HG03095 (cell line): ENCODE measurements around the gene SDHAF2.
"Not testable (repeated sequence)": the region's sequence is repeated elsewhere in the genome, so short reads cannot be mapped to it uniquely, and the experiment has no call there.

ENCODE experiments used
- ATAC-seq: cut with Tn5 transposase; IDR thresholded peaks from one replicate; pipeline ENCODE4 v1.9.1; 2021; ENCODE audit warnings: moderate library complexity; ENCODE audit not compliant: unreplicated experiment

Gene SDHAF2

DNA sequence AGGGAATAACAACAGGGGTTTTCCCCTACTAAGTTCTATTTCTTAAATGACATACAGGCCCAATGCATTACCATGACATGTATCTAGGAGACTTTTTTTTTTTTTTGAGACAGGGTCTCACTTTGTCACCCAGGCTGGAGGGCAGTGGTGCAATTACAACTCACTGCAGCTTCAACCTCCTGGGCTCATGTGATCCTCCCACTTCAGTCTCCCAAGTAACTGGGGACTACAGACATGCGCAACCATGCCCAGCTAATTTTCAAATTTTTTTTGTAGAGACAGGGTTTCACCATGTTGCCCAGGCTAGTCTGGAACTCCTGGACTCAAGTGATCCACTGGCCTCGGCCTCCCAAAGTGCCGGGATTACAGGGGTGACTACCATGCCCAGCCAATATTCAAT is 7.7 kb upstream of the SDHAF2 start:
- ATAC-seq = no peak

DNA sequence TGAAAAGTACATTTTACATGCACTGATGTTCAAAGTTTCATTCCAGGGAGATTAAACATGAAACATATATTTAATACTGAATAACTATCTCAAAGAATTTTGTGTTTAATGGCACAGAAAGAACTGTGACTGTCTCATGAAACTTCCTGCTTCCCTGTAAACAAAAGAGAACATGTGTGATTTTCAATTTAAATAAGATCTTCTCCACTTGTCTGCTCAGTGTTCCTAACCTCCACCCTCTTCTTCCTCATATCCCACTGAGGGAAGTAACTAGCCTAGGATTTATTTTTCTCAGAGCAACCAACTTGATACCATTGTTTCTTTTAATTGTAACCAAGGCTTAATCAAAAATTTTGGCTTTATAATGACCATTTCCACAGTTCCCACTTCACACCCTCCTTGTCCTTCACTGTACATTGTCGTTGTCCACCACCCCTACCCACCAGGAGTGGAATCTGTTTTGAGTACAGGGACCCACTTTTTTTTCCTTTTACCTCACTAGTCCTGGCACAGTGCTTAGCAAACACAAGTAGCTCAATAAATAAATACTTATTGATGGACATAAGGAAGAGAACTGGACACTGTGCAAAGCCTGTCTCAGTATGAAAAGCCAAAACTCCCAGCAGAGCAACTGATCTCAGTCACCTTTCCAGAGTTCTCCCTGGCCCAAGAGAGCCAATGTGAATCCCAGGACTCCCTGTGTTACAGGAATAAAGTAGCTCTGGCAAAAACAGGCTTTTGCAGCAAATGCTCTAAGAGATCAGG is 4.4 kb upstream of the SDHAF2 start:
- ATAC-seq = no peak

DNA sequence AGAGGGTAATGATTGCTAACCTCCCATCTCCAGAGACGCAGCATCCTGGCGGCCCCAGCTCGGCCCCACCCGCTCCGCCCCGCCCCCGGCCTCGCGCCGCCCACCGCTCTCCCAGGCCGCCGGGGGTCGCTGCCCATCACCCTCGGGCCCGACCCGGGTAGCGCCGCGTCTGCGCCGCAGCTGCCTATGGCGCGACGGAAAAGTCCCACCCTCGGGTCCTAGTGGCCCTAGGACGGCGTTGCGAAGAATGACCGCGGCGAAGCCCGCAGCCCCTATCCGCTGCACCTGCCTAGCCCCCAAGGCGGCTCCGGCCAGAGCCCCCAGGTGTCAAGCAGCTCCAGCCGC is 606 bp upstream of the SDHAF2 start:
- peak; percentile 48 for ATAC-seq

DNA sequence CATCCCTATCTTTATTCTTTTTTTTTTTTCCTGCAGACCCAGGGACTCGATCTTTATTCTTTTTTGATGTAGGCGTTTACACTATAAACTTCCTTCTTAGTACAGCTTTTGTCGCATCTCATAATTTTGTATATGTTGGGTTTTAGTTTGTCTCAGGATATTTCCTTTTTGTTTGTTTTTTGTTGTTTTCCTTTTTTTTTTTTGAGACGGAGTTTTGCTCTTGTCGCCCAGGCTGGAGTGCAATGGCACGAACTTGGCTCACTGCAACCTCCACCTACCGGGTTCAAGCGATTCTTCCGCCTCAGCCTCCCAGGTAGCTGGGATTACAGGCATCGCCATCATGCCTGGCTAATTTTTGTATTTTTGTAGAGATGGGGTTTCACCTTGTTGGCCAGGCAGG is 915 bp downstream of the SDHAF2 start:
- not testable (repeated sequence) for ATAC-seq

DNA sequence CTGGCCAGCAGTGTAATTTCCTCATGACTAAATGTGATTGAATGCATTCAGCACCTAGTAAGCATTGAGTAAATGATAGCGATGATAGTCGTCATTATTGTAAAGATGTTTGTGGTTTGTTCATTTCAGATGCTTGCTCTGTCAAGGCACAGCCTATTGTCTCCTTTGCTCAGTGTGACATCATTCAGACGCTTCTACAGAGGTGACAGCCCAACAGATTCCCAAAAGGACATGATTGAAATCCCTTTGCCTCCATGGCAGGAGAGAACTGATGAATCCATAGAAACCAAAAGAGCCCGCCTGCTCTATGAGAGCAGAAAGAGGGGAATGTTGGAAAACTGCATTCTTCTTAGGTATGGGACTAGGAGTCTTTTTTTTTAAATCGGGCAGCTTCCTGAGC is 7.6 kb downstream of the SDHAF2 start:
- ATAC-seq = no peak

DNA sequence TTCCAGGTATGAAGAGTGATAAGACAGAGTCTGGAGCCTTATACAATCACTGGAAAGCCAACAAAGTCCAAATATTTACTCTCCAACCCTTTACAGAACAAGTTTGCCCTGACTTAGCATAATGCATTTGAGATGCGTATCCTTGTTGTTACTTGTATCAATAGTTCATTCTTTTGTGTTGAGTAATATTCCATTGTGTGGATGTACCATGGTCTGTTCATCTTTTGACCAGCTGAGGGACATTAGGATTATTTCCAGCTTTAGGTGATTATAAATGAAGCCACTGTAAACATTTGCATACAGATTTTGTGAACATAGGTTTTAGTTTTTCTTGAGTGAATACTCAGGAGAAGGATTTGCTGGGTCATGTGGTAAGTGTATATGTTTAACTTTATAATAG is 9.7 kb downstream of the SDHAF2 start:
- ATAC-seq = no peak

DNA sequence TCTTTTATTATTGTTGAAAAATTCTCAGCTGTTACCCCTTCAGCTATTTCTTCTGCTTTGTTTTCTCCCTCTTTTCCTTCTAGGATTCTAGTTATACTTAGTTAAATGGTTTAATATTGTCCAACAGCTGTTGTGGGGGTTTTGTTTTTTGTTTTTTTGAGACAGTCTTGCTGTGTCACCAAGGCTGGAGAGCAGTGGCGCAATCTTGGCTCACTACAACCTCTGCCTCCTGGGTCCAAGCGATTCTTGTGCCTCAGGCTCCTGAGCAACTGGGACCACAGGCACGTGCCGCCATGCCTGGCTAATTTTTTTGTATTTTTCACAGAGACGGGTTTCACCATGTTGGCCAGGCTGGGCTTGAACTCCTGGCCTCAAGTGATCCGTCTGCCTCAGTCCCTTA is 12.7 kb downstream of the SDHAF2 start:
- ATAC-seq = no peak

DNA sequence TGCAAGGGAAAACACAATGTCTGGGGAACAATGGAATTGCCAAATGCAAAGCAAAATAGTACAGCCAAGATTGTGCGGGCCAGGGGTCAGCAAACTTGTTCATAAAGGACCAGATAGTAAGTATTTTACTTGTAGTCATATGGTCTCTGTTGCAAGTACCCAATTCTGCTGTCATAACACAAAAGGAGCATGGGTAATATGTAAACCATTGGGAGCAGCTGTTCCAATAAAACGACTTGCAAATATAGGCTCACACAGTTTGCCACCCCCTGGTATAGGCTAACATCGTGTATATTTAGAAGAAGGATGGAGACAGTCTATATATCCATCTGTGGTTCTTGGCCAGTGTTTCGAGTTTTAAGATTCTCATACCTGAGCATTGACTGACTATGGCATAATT is 15.6 kb downstream of the SDHAF2 start:
- no peak for ATAC-seq

DNA sequence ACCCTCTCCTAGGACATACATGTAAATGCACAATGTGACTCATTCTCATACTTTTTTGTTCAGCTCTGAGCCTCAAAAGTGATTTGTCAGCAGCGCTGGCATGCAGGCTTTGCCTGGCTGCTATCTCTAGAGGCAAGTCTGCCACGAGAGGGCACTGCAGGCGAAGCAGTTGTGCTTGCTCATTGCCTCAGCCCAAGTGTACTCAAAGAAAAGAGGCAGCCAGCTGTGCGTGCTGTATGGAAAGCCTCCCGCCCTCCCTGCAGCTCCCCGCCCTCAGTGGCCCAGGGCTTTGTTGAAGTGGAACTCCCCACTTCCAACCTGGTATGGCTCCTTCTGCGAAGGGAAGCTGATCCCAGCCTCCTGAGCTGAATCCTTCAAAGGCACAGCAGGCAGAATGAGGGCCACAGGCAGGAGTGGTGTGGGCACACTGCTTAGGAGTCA is 16.3 kb downstream of the SDHAF2 start:
- no peak for ATAC-seq

DNA sequence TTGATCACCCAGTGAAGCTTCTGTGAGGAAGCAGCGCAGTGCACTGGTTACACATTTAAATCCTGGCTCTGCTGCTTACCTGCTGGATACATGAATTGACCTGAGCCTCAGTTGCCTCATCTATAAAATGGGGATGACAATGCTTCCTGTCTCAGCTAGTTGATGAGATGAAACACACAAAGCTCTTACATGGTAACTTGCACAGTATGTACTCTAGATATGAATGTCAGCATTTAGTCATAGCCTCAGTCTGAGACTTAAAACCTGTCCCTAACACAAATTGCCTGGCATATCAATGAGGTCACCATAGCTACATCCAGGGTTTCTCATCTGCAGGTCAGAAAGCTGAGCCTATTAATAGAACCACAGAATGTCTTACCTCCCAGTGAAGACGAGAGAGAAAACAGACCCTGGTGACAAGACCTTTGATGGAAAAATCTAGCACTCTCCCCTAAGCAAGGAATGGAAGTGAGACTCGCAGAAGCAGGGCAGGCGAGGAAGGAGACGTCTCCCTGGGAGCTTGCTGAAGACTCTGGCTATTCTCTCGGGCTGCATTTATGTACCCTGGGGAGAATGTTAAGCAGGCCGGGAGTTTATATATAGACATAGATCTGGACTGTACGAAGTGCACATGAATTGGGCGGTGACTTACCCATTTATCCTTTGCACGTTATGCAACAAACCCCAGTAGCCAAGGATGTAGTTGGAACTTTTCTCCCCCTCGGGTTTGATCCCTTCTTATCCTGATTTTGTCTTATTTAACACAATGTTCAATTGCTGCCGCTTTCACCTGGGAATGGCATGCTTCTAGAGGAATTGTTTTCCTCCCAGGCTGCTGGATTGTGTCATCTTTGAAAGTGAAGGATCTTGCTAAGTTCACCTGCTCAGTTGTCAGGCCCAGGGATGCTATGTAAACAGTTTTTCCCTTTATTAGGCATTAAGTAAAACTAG is 18.0 kb downstream of the SDHAF2 start:
- ATAC-seq = no peak

DNA sequence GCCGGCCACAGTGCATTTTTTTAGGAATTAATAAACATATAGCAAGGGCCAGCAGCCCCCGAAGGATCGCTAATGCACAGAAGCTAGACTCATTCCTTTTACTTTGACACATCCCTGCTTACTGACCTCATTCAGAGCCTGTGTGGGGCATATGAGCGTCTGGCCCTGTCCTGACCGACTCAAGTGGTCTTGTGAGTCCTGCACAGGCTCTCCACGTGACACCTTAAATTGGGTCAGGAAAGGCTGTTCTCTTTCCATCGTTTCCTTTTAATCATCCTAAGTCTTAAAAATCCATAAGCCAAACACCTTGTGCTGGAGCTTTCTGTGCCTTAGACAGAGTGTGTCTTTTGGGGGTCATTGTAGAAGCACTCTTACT is 18.6 kb downstream of the SDHAF2 start:
- no peak for ATAC-seq

DNA sequence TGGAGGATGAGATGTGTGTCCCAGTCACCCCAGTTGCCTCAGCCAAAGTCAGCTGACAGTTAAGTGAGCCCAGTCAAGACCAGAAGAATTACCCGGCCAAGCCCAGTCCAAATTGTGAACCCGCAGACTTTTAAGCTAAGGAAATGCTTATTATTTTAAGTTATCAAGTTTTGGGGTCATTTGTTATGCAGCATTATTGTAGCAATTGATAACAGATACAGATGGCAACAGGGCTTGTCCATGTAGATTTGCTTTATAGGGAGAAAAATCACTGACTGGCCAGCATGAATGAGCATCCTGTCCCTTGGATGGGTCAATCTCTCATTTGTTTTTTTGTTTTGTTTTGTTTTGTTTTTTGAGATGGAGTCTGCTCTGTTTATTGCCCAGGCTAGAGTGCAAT is 22.9 kb downstream of the SDHAF2 start:
- ATAC-seq = no peak

DNA sequence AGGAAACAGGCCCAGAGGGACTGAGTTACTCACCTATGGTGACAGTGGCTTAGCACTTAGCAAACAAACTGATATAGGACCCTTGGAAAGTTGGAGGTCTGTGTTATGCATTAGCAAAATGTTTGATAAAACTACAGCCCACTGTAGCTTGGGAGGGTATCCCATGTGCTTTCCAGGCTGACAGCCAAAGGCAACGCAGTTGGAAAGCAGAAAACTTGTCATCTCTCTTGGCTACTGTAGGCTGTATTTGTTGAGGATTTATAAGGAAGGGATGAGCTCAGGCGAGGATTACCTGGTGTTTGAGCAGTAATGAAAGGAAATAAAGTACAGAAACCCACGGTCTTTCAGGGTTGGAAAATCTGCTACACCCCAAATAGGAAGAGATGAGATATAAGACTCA is 23.8 kb downstream of the SDHAF2 start:
- no peak for ATAC-seq

DNA sequence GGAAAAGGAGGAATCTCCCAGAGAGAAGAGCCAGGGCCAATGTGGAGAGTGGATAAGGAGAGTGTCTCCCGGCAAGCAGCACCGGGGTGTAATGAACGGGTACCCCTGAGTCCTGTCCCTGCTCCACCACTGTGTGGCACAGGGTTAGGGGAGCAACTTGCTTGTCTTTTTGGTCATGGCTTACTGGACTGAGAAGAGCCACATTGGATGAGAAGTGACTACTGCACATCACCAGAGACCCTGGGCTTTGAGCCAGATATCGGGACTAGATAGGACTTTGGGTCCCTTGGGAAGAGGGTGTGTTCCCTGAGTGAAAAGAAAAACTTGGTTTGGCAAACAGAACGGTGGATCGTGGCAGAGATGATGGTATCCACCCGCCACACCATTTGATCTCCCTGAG is 24.6 kb downstream of the SDHAF2 start:
- ATAC-seq = no peak

DNA sequence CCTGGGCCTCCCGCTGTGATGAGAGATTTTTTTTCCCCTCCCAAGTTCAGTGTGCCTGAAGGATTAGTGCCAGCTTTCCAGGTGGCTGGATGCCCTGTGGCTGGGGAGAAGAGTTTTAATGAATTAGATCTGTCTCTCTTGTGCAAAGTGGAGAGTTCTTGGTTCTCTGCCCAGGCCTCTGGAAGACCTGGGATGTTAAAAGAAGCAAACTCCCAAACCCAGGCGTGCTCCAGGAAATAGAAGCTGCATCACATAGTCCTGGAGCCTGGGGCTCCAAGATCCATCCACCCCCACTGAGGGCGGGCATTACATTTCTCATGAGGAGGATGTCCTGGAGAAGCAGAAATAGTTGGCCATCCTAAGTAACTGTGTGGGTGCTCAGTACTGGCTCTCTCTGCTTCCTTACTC is 30.6 kb downstream of the SDHAF2 start:
- no peak for ATAC-seq

DNA sequence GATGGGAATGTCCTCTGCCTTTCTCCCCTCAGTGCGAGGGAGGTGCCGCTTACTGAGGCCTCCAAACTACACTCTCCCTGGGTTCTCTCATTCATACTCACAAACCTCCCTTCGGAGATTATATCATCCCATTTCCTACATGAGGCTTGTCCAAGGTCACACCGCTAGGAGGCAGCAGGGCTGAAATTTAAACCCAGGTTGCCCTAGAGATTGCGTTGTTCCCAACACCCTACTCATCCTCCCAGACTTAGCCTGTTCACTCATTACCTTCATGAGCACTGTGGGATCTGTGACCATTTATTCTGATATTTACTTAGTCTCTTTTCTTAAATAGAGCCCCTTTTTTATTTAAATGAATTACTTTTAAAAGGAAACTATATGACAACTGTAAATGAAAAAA is 31.1 kb downstream of the SDHAF2 start:
- no peak for ATAC-seq

DNA sequence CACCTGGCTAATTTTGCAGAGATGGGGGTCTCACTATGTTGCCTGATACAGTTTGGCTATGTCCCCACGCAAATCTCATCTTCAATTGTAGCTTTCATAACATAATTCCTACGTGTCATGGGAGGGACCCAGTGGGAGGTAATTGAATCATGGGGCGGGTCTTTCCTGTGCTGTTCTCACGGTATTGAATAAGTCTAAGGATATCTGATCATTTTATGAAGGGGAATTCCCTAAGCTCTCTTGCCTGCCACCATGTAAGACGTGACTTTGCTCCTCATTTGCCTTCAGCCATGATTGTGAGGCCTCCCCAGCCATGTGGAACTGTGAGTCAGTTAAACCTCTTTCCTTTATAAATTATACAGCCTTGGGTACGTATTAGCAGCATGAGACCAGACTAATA is 37.7 kb downstream of the SDHAF2 start:
- not testable (repeated sequence) for ATAC-seq

DNA sequence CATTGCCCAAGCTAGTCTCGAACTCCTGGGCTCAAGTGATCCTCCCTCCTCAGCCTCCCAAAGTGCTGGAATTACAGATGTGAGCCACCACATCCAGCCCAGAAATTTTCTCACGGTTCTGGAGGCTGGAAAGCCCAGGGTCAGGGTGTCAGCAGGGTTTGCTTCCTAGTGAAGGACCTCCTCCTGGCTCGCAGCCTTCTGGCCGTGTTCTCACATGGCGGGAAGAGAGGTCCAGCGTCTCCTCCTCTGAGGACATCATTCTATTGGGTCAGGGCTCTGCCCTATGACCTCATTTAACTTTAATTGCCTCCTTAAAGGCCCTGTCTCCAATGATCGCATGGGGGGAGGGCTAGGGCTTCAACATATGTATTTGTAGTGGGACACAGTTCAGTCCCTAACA is 38.1 kb downstream of the SDHAF2 start:
- no peak for ATAC-seq

DNA sequence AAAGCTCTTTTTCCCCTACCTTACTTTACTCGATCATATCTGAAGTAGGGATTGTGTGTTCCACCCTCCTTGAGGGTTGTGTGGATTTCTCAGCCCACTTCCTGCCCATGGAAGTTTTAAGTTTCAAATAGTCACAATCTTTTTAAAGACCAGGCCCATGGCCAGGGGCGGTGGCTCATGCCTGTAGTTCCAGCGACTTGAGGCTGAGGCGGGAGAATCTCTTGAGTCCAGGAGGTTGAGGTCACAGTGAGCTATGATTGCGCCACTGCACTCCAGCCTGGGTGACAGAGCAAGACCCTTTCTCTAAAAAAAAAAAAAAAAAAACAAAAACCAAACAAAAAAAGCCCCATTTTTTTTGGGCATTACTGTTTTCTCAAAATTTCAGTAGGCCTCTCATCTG is 42.4 kb downstream of the SDHAF2 start:
- no peak for ATAC-seq

DNA sequence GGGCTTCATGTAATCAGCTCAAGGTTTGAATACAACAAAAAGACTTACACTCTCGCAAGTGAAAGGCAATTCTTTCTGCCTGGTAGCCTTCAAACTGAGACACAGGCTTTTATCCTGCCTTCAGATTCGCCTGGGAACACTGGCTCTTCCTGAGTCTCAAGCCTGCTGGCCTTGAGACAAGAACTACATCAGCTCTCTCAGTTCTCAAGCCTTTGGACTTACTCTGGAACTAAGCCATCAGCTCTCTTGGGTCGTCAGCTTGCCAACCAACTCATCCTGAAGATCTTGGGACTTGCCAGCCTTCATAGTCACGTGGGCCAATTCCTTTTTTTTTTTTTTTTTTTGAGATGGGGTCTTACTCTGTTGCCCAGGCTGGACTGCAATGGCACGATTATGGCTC is 42.9 kb downstream of the SDHAF2 start:
- ATAC-seq = no peak

DNA sequence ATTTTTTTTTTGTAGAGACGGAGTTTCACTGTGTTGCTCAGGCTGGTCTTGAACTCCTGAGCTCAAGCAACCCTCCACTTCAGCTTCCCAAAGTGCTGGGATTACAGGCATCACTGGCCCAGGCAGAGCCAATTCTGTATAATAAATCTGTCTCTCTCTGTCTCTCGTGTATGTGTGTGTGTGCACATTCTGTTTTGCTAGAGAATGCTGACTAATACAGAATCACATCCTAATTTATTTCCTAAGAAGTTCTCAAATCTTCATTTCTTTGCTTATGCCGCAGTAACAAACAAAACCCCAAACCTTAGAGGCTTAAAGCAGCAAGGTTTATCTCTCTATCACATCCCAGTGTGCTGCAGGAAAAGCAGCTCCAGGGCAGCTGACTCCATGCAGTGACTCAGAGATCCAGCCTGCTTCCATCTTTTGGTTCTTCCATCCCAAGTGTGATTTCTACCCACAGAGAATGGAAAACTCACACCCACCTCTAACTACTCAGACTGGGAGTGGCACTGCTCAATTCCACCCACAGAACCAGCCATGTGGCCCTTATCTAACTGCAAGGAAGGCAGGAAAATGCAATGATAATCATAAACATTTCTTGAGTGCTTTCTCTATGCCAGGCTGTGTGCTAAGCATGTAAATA is 43.6 kb downstream of the SDHAF2 start:
- no peak for ATAC-seq
